Endothelial cell of umbilical vein (primary cell): Measurements from ENCODE around the gene LRRC56. TPM values are rescaled to one million over a fixed set of nuclear protein-coding genes. Genes with fewer than 3 reads are reported as not detected.

Experiments
- BruUV-seq: library from RNA; stranded (reverse); fragments of 400-500 nt; replicated peaks from 2 replicates; lab custom pipeline; 2021; lab: Mats Ljungman, UMichigan
- CTCF ChIA-PET: fragments of 300-600, 350-600 bp; sonication (Branson Sonifier 250); formaldehyde crosslinking; loops from one replicate; lab custom pipeline; 2021; ENCODE audit warnings: antibody characterized with exemption, inconsistent platforms; lab: Charles Lee
- POLR2A ChIA-PET: fragments of 300-600, 350-600 bp; sonication (Branson Sonifier 250); formaldehyde crosslinking; loops from one replicate; lab custom pipeline; 2021; ENCODE audit warnings: antibody characterized with exemption, inconsistent platforms; lab: Charles Lee
- DNase-seq: peaks from one replicate; pipeline ENCODE4 v3.0.0-alpha.2; 2011; ENCODE audit warnings: low read depth, low spot score
- FAIRE-seq: peaks from 2 replicates; lab custom pipeline; 2011; peaks lifted over from hg19 to GRCh38; lab: Jason Lieb, UNC
- H2AFZ ChIP-seq: 2 replicates; pipeline ENCODE4 v1.6.0; 2012; ENCODE audit warnings: low read depth, low read length, control low read depth, inconsistent platforms
- H3K27ac ChIP-seq: 2 replicates; pipeline ENCODE4 v1.5.1; 2011; ENCODE audit warnings: low read depth, mild to moderate bottlenecking, control low read depth, low read length, moderate library complexity; ENCODE audit not compliant: insufficient read depth
- H3K27me3 ChIP-seq, 2 experiments: 2 replicates each; pipeline versions ENCODE4 v1.6.0 to v1.6.1; 2011; ENCODE audit warnings: low read length in 2 of 2, mixed read lengths in 1 of 2; ENCODE audit not compliant: control insufficient read depth in 2 of 2, insufficient read depth in 2 of 2
- H3K36me3 ChIP-seq, 2 experiments: 2 replicates in 1 of 2; 3 replicates in 1 of 2; pipeline ENCODE4 v1.5.1; 2011; ENCODE audit warnings: low read length in 2 of 2, mild to moderate bottlenecking in 1 of 2, moderate library complexity in 1 of 2; ENCODE audit not compliant: control insufficient read depth in 2 of 2, insufficient read depth in 2 of 2; ENCODE audit errors: extremely low read depth in 1 of 2
- H3K4me1 ChIP-seq: 3 replicates; pipeline ENCODE4 v1.5.1; 2011; ENCODE audit warnings: mild to moderate bottlenecking, low read length; ENCODE audit not compliant: control insufficient read depth, insufficient read depth; ENCODE audit errors: extremely low read depth
- H3K4me2 ChIP-seq: 2 replicates; pipeline ENCODE4 v1.6.1; 2011; ENCODE audit warnings: low read length, control low read depth, mixed read lengths; ENCODE audit not compliant: insufficient read depth
- H3K4me3 ChIP-seq, 3 experiments: fragments of 200-600 bp in 1 of 3; sonication (generic), shearing (Covaris generic) in 1 of 3; replicated peaks in 1 of 3; 2 replicates each; pipeline ENCODE4 v1.5.1; 2011 to 2016; ENCODE audit warnings: control low read depth in 3 of 3, low read length in 3 of 3, mild to moderate bottlenecking in 2 of 3, inconsistent platforms in 1 of 3, low read depth in 1 of 3, moderate library complexity in 1 of 3; ENCODE audit not compliant: insufficient read depth in 1 of 3
- H3K79me2 ChIP-seq: 2 replicates; pipeline ENCODE4 v1.6.0; 2012; ENCODE audit warnings: low read length, inconsistent platforms; ENCODE audit not compliant: control insufficient read depth, insufficient read depth
- H3K9ac ChIP-seq: replicated peaks from 2 replicates; pipeline ENCODE3; 2011; ENCODE audit warnings: low read length, control low read depth; ENCODE audit not compliant: insufficient read depth; ENCODE audit errors: extremely low read depth
- H3K9me1 ChIP-seq: replicated peaks from 3 replicates; pipeline ENCODE4 v1.6.0; 2011; ENCODE audit warnings: mild to moderate bottlenecking, low read length; ENCODE audit not compliant: control insufficient read depth, insufficient read depth; ENCODE audit errors: extremely low read depth
- H3K9me3 ChIP-seq: replicated peaks from 2 replicates; pipeline ENCODE4 v1.5.1; 2012; ENCODE audit warnings: low read length, inconsistent platforms; ENCODE audit not compliant: control insufficient read depth, insufficient read depth
- H4K20me1 ChIP-seq: replicated peaks from 2 replicates; pipeline ENCODE3; 2011; ENCODE audit warnings: mild to moderate bottlenecking, low read length; ENCODE audit not compliant: control insufficient read depth, insufficient read depth; ENCODE audit errors: extremely low read depth
- EZH2 ChIP-seq: IDR thresholded peaks from 2 replicates; pipeline ENCODE4 v1.6.1; 2012; ENCODE audit warnings: borderline replicate concordance, low read depth, mild to moderate bottlenecking, moderate library complexity, low read length, inconsistent platforms; ENCODE audit not compliant: severe bottlenecking
- FOS ChIP-seq: IDR thresholded peaks from 2 replicates; pipeline ENCODE4 v1.6.1; 2011; ENCODE audit warnings: mild to moderate bottlenecking, low read length, moderate library complexity, borderline replicate concordance; ENCODE audit not compliant: insufficient read depth
- POLR2A ChIP-seq: IDR thresholded peaks from 2 replicates; pipeline ENCODE4 v1.6.1; 2012; ENCODE audit warnings: low read depth, mild to moderate bottlenecking, control low read depth, low read length
- POLR2AphosphoS5 ChIP-seq: IDR thresholded peaks from 2 replicates; pipeline ENCODE4 v1.6.1; 2012; ENCODE audit warnings: low read depth, mild to moderate bottlenecking, control low read depth, low read length, moderate library complexity; ENCODE audit not compliant: insufficient read depth
- dilution Hi-C: fragments of 300-500 bp; cut with MboI; formaldehyde crosslinking; loops from one replicate; pipeline ENCODE4 v1.15.0; 2019; ENCODE audit warnings: low sequenced_read_pairs; ENCODE audit not compliant: extremely low pct_ligation_motif_present
- intact Hi-C: fragments of 100-400 bp; cut with micrococcal nuclease; formaldehyde crosslinking; loops from one replicate; pipeline ENCODE4 v1.10.0; 2022
- polyA plus RNA-seq, 4 experiments: library from polyadenylated mRNA; depleted of rRNA in 3 of 4; stranded (reverse) in 3 of 4; unstranded in 1 of 4; fragments of >200 nt; gene quantifications; 2 replicates each; pipeline versions ENCODE4 v1.2.1 to v1.2.3, GENCODE V29; 2011 to 2012; ENCODE audit warnings: missing spikeins in 1 of 4
- total RNA-seq: library from RNA; stranded (reverse); gene quantifications from 2 replicates; pipeline ENCODE4 v1.2.3, GENCODE V29; 2021
- TF ChIP-seq, protein P1 (sequence below), 2 donors: IDR thresholded peaks; 1 replicate in 1 of 2; 2 replicates in 1 of 2; pipeline ENCODE4 v1.5.1; 2011; ENCODE audit warnings: low read length in 2 of 2, mild to moderate bottlenecking in 2 of 2, moderate library complexity in 2 of 2, control low read depth in 1 of 2, inconsistent platforms in 1 of 2, low read depth in 1 of 2; ENCODE audit not compliant: insufficient read depth in 1 of 2; ENCODE audit errors: extremely low read depth in 1 of 2

LRRC56 gene
- total and polyA plus RNA-seq, 2 donors (not counting 3 experiments of a cell fraction or from before 2014, with no cell fraction given) = 0.47 to 0.55 TPM

DNA sequence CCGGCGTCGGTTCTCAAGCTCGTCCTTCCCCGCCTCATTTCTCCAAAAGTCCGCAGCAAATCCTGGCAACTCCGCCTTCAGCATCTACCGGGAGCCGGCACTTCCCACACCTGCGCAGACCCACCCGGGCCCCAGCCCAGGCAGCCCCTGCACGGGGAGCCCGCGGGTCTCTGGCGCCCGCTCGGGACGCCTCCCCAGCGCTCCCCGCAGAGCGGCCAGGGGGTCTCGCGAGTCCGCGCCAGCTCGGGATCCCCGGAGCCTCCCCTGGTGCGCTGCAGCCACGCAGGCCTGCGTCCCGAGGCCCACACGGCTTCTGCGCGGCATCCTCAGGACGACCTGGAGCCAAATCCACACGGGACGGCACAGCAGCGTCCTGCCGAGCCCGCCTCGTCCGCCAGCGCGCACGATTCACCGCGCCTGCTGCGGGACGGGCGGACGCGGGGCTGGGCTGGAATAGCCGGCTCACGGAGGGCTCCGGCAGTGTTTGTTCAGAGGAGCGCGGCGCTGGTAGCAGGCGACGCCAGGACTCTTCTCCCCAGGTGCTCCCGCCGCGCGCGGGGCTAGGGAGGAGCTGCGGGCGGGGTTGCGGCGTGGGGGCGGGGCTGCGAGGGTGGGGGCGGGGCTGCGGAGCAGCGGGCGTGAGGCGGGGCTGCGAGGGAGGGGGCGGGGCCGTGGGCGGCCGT is 38.1 kb downstream of the LRRC56 start:
- no peak for FAIRE-seq
- ChIA-PET POLR2A (interaction anchor here (0.7 kb wide), 1 partner anchor 172 kb away, joined by 3 read pairs; the partner anchor contains the start of gene TALDO1), CTCF (interaction anchor here (0.7 to 1.8 kb wide), 8 partner anchors 11 to 200 kb away, joined by 3 to 7 read pairs (median 4); partner anchors contain the start of gene HRAS)
- H3K9ac ChIP-seq = peak overlapping the region; percentile 22
- intact Hi-C loops = loop anchor here (5.0 kb wide), 1 partner anchor 37 kb away; no protein-coding TSS in a partner anchor
- H3K9me3 ChIP-seq = no peaks in the 10 kb centered on the region
- peak overlapping the region; percentile 98 for H2AFZ ChIP-seq
- dilution Hi-C loops = no loop called here
- H3K4me2 ChIP-seq = peak overlapping the region; percentile 67
- H3K9me1 ChIP-seq = no peaks in the 10 kb centered on the region
- peaks cover 14% of the 10 kb centered on the region for H3K4me1 ChIP-seq
- peaks cover 39% of the 10 kb centered on the region for H3K79me2 ChIP-seq
- no TSS peak for BruUV-seq
- DNase-seq = peak; percentile 52
- H3K27ac ChIP-seq = no peak overlapping the region
- no peaks in the 10 kb centered on the region for H4K20me1 ChIP-seq
- H3K27me3 ChIP-seq = peaks cover 8 to 10% of the 10 kb centered on the region in 2 experiments
- peak overlapping the region; percentile 29 to 51 (median 40) for H3K4me3 ChIP-seq
- TF ChIP-seq FOS (no peak), EZH2 (peak; percentile 83)
- no peaks in the 10 kb centered on the region for H3K36me3 ChIP-seq

DNA sequence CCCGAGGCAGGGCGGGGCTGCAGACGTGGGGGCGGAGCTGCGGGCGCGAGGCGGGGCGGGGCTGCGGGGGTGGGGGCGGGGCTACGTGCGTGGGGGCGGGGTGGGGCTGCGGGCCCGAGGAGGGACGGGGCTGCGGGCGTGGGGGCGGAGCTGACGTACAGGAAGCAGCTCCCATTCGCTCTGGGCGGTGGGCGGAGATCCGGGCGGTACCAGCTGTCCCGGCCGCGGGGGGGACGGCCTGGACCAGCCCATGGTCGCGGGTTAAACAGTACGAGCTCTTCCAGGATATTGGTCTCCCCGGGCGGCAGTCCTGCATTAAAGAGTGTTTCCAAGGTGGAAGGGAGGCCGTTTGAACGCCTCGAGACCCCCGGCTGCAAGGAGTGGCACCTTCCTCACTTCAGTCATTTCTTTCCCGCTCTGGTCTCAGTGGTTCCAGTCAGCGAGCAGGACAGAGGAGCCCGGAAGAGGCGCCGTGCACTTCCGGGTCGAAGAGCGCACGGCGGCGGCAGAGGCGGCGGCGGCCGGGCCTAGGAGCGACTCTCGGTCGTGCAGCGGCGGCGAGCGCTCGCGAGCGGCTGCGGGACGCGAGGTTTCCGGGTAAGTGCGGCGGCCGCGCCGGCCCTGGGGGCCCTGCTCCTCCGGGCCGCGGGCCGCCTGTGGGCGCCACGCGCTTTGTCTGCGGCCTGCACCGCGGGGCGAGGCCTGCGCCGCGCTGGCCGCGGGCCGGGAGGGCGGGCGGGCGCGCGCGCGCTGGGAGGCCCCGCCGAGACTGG is 38.9 kb downstream of the LRRC56 start, which contains the start of gene PHRF1:
TSS of gene PHRF1 (plus strand) at position 475 of the 773 bp plus-strand sequence. CDS start 5,043 bp downstream, outside the sequence.
- no peaks in the 10 kb centered on the region for H3K9me1 ChIP-seq
- dilution Hi-C loops = no loop called here
- peak within 1 kb of the TSS; percentile 79 to 98 (median 79) for H3K4me3 ChIP-seq
- peaks cover 43% of the 10 kb centered on the region for H3K79me2 ChIP-seq
- H2AFZ ChIP-seq = peak within 1 kb of the TSS; percentile 98
- no TSS peak for BruUV-seq
- H3K9ac ChIP-seq = peak within 1 kb of the TSS; percentile 100
- peaks cover 14% of the 10 kb centered on the region for H3K4me1 ChIP-seq
- TF ChIP-seq, protein P1, sequence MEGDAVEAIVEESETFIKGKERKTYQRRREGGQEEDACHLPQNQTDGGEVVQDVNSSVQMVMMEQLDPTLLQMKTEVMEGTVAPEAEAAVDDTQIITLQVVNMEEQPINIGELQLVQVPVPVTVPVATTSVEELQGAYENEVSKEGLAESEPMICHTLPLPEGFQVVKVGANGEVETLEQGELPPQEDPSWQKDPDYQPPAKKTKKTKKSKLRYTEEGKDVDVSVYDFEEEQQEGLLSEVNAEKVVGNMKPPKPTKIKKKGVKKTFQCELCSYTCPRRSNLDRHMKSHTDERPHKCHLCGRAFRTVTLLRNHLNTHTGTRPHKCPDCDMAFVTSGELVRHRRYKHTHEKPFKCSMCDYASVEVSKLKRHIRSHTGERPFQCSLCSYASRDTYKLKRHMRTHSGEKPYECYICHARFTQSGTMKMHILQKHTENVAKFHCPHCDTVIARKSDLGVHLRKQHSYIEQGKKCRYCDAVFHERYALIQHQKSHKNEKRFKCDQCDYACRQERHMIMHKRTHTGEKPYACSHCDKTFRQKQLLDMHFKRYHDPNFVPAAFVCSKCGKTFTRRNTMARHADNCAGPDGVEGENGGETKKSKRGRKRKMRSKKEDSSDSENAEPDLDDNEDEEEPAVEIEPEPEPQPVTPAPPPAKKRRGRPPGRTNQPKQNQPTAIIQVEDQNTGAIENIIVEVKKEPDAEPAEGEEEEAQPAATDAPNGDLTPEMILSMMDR (IDR thresholded peaks at IDR 0.05; ENCODE audit: extremely low read depth in 1 of 2, insufficient read depth in 1 of 2, low read depth in 1 of 2, low read length in 2 of 2) = no peak
- peak; percentile 83 for TF ChIP-seq POLR2A
- TF ChIP-seq POLR2AphosphoS5 = peak; percentile 89
- CTCF ChIA-PET = interaction anchor here (0.7 to 1.8 kb wide), 7 partner anchors 12 to 199 kb away, joined by 3 to 7 read pairs (median 4); partner anchors contain the start of gene HRAS
- peaks cover 8 to 10% of the 10 kb centered on the region in 2 experiments for H3K27me3 ChIP-seq
- peak; percentile 90 for FAIRE-seq
- H3K4me2 ChIP-seq = peak within 1 kb of the TSS; percentile 94
- POLR2A ChIA-PET = interaction anchor here (0.7 kb wide), 1 partner anchor 172 kb away, joined by 3 read pairs; the partner anchor contains the start of gene TALDO1
- no peaks in the 10 kb centered on the region for H3K9me3 ChIP-seq
- peak within 1 kb of the TSS; percentile 98 for H3K27ac ChIP-seq
- H4K20me1 ChIP-seq = no peaks in the 10 kb centered on the region
- peak; percentile 92 for DNase-seq
- intact Hi-C loops = loop anchor here (5.0 kb wide), 1 partner anchor 36 kb away; no protein-coding TSS in a partner anchor
- H3K36me3 ChIP-seq = no peaks in the 10 kb centered on the region
